ENCODE data around the gene ANO4.

The ANO4 gene

DNA sequence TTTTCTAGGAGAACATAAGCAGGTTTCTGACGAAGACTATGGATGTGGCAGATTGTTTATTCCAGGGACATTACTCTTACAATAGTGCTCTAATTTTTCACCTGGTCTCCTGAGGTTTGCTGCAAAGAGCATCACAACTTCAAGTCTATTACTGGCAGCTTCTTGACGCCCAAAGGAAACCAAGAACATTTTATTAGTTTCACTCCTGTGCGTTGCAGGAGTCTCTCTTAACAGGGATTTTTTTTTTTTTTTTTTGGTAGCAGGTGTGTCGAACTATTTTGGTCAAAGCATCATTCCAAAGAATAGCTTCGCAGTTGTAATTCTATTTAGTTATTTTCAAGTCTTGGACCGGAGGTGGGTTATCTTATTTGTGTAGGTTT lies 1.2 kb downstream of the ANO4 start:
- no peak for TF ChIP-seq CTCF (conservative IDR thresholded peaks at IDR 0.05)
- TF ChIP-seq ZFX (IDR thresholded peaks at IDR 0.05) = no peak
- H3K27ac ChIP-seq = no peak overlapping the region

GRCh38 chr12:100796621-100797020 lies 2.0 kb downstream of the ANO4 start:
- H3K27ac ChIP-seq = no peak overlapping the region
- TF ChIP-seq ZFX (IDR thresholded peaks at IDR 0.05) (no peak), CTCF (conservative IDR thresholded peaks at IDR 0.05) (no peak)

DNA sequence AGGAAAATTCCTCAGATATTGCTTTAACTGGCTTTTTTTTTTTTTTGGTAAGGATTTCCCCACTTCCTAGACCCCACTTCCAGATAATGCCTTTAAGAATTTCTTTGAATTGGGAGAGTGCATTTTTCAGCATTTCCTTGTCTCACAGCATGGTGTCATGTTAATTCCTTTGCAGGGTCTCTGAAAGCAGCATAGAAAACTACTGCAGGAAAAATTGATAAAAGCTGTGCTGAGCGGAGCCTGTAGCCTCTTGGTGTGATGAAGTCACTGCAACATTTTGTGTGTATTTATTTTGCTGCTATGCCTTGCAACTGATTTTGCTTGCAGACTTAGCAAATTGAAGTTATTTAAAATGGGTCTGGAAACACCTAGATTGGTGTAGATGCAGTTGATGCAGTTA lies 2.7 kb downstream of the ANO4 start:
- no peak overlapping the region for H3K27ac ChIP-seq
- no peak for TF ChIP-seq CTCF (conservative IDR thresholded peaks at IDR 0.05)
- TF ChIP-seq ZFX (IDR thresholded peaks at IDR 0.05) = no peak

GRCh38 chr12:100797786-100798185 lies 3.2 kb downstream of the ANO4 start:
- TF ChIP-seq ZFX (IDR thresholded peaks at IDR 0.05) (no peak), CTCF (conservative IDR thresholded peaks at IDR 0.05) (no peak)
- no peak overlapping the region for H3K27ac ChIP-seq

DNA sequence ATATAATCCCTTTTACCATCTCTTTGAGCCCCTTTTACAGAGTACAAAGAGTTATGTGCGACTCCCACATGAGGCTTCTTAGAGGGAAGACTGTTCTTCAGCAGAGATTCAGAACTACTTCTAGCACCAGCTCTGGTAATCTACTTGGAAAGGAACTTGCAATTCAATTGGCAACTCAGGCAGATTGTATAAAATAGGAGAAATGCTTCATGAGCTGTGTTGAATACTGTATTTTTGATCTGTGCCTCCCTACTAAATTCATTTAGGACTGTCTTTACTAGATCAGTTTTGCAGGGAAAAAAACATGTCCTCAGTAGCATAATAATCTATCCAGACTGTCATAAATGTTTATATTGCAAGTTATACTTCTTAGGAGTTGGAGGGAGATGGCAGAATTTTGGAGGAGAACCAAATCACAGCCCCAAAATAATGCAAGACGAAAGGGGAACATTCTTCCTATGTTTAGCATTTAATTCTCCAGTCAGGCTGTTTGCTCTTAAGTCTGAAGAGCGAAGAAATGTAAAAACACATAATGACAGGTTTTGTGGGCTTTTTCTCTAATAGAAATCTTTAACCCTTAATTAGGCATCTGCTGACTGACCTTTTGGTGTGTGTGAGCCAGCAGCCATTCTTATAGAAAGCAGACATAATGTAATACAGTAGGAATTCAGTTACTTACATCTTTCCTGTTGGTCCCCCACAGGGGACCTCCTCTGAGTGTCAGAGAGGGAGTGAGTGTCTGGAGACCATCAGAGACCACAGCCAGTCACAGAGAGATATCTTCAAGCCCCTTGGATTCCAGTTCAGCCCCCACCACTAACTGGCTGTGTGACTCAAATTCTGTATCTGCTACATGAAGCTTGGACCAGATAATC lies 3.9 kb downstream of the ANO4 start:
- no peak for TF ChIP-seq ZFX (IDR thresholded peaks at IDR 0.05)
- no peak for TF ChIP-seq CTCF (conservative IDR thresholded peaks at IDR 0.05)
- H3K27ac ChIP-seq = no peak overlapping the region

DNA sequence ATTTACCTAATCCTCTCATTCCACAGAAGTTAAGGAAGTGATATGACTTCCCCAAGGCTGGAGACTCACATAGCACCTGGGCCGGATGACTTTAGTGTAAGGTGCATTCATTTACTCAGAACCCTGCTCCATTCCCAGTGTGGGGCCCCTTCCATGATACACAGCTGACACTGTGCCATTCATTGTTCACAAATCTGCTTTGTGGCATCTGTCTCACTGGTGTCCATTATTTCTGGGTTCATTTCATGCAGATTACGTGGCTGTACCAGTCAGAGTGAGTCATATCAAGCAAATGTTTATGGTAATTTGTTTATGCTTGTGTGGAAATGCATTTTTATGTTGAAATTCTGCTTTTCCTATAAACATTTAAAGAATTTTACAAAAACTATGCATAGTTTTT lies 5.2 kb downstream of the ANO4 start:
- TF ChIP-seq ZFX (IDR thresholded peaks at IDR 0.05) (no peak), CTCF (conservative IDR thresholded peaks at IDR 0.05) (no peak)
- H3K27ac ChIP-seq = no peak overlapping the region

GRCh38 chr12:100800723-100801122 lies 6.1 kb downstream of the ANO4 start:
- TF ChIP-seq ZFX (IDR thresholded peaks at IDR 0.05) (no peak), CTCF (conservative IDR thresholded peaks at IDR 0.05) (no peak)
- no peak overlapping the region for H3K27ac ChIP-seq
